Heart left ventricle (tissue), 13 donors: ENCODE data around the gene CLDN16.

Source experiments
- POLR2A ChIP-seq, 2 donors: fragments of 450-650 bp; IDR thresholded peaks; one replicate each; pipeline ENCODE4 v1.6.1; 2017; ENCODE audit warnings: antibody characterized with exemption in 2 of 2, mild to moderate bottlenecking in 2 of 2, moderate library complexity in 2 of 2
- TF ChIP-seq, protein P1 (sequence below), 12 donors: fragments of 200-600 bp; sonication (generic) in 4 of 12; IDR thresholded peaks; one replicate each; pipeline versions ENCODE4 v1.5.0 to v1.8.0; 2018 to 2022; ENCODE audit warnings: antibody characterized with exemption in 12 of 12, mild to moderate bottlenecking in 5 of 12
- donor health status: ischemic (EF 13 %, LVEDD 7.1; RV severe dilation, severe dysfunction).
- donor health status: DM: no; HTN: yes; CAD: no.
- donor health status: DM: no; HTN: no; CAD: no.
- donor health status: ischemic (EF 25% LVEDD 6.9; RV normal size, moderate dysfunction).
- donor health status: ischemic (EF 25% LVEDD 5.7; RV mildly dilated, moderate dysfunction).
- donor health status: ischemic (EF 35%, LVEDD 5.7; RV mildly dilated, moderate dysfunction).
- donor health status: nonischemic (EF 11% LVEDD 7.7; RV severe dilation, severe dysfunction).
- donor health status: DM: yes; HTN: yes; CAD: no.
- donor health status: PGD.
- donor health status: ischemic (EF 29% LVEDD 5.4; RV normal size, mild dysfunction).
- donor health status: nonischemic (EF 23%, LVEDD 6.1; RV moderate dilation, normal function).

DNA sequence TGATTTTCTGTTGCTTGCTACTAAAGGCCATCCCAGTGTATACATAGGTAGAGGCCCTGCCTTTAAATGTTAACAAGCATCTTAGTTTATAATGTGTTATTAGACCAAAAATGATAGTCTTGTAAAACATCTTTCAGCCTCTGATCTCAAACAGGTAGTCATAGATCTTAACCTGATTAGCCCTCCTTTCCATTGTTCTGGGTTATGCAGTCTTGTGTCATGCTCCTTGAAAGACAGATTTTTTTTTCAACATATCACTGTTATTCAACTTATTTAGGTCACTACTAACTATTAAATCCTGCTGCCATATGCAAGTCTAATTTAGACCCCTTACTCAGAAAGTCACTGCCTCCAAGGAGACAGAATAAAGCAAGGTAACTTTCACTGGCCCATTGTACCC is 19.1 kb upstream of the CLDN16 start:
- TF ChIP-seq, protein P1, sequence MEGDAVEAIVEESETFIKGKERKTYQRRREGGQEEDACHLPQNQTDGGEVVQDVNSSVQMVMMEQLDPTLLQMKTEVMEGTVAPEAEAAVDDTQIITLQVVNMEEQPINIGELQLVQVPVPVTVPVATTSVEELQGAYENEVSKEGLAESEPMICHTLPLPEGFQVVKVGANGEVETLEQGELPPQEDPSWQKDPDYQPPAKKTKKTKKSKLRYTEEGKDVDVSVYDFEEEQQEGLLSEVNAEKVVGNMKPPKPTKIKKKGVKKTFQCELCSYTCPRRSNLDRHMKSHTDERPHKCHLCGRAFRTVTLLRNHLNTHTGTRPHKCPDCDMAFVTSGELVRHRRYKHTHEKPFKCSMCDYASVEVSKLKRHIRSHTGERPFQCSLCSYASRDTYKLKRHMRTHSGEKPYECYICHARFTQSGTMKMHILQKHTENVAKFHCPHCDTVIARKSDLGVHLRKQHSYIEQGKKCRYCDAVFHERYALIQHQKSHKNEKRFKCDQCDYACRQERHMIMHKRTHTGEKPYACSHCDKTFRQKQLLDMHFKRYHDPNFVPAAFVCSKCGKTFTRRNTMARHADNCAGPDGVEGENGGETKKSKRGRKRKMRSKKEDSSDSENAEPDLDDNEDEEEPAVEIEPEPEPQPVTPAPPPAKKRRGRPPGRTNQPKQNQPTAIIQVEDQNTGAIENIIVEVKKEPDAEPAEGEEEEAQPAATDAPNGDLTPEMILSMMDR (IDR thresholded peaks at IDR 0.05) = no peak
- TF ChIP-seq POLR2A (IDR thresholded peaks at IDR 0.05) = no peak
